ENCODE results near the gene UXS1. TPM values are rescaled to one million over a fixed set of nuclear protein-coding genes. Genes with fewer than 3 reads are reported as not detected.

UXS1 gene
- total and polyA plus RNA-seq, 9 of the 15 experiments (the other 6 are each of a cell fraction or from before 2014, with no cell fraction given), result 5.8 to 25.8 (median 15.0) TPM

GRCh38 chr2:106153781-106154180 lies 40.3 kb downstream of the UXS1 start (continued):
- TF ChIP-seq ARID4B (CRISPR knock-in tag; IDR thresholded peaks at IDR 0.05) (no peak), NCOA2 (IDR thresholded peaks at IDR 0.05; ENCODE audit: partially characterized antibody in 2 of 2) (no peak), STAT6 (CRISPR knock-in tag; IDR thresholded peaks at IDR 0.05) (no peak), ZNF407 (IDR thresholded peaks at IDR 0.05; ENCODE audit: low read depth) (no peak), ZNF354B (CRISPR knock-in tag; IDR thresholded peaks at IDR 0.05) (no peak)
- TF ChIP-seq, protein P1, sequence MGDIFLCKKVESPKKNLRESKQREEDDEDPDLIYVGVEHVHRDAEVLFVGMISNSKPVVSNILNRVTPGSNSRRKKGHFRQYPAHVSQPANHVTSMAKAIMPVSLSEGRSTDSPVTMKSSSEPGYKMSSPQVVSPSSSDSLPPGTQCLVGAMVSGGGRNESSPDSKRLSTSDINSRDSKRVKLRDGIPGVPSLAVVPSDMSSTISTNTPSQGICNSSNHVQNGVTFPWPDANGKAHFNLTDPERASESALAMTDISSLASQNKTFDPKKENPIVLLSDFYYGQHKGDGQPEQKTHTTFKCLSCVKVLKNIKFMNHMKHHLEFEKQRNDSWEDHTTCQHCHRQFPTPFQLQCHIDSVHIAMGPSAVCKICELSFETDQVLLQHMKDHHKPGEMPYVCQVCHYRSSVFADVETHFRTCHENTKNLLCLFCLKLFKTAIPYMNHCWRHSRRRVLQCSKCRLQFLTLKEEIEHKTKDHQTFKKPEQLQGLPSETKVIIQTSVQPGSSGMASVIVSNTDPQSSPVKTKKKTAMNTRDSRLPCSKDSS (IDR thresholded peaks at IDR 0.05; ENCODE audit: low read depth, partially characterized antibody), result peak; percentile 57

Measured in K562 (cell line).